Activated CD4-positive, alpha-beta T cell treated with anti-CD3 and anti-CD28 coated beads, Interleukin-10, Interleukin-2, amounts not matched to agents 100 ng/mL and 50 ng/mL, durations not matched to agents 16 hours and 8 hours (primary cell): ENCODE results near the gene FCGR2B.
"Not testable (repeated sequence)": the region's sequence is repeated elsewhere in the genome, so short reads cannot be mapped to it uniquely, and the experiment has no call there.

Experiments used
- DNase-seq: peaks from one replicate; pipeline ENCODE4 v3.0.0-alpha.2; 2020

FCGR2B gene

DNA sequence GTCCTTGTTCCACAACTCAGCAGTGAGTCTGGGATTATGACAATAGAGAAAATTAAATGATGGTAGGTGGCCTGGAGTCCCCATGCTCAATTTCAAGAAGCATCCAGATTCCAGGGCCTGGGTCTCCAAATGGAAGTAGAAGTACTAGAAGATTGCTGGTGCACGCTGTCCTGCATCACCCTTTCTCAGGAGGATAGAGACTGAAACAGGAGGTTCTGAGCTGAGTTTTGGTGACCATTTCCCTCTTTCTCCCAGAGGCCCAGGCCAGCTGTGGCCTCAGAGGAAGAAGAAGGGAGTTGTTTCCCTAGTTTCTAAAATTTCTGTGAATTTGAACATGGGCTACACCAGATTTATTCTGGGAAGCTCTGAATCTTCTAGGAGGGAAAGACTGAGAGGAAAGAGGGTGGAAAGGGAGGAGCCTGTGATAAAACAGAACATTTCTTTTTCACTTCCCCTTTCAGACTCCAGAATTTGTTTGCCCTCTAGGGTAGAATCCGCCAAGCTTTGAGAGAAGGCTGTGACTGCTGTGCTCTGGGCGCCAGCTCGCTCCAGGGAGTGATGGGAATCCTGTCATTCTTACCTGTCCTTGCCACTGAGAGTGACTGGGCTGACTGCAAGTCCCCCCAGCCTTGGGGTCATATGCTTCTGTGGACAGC, at the start of gene FCGR2B:
TSS of gene FCGR2B (plus strand) at position 460 of the 656 bp plus-strand sequence. CDS start at position 559, 99 bp downstream.
- DNase-seq: not testable (repeated sequence)

GRCh38 chr1:161616417-161616816, 46.5 kb upstream of the FCGR2B start:
- not testable (repeated sequence) for DNase-seq

GRCh38 chr1:161618517-161618916, 44.4 kb upstream of the FCGR2B start:
- not testable (repeated sequence) for DNase-seq

GRCh38 chr1:161620399-161620798, 42.5 kb upstream of the FCGR2B start:
- DNase-seq: not testable (repeated sequence)

DNA sequence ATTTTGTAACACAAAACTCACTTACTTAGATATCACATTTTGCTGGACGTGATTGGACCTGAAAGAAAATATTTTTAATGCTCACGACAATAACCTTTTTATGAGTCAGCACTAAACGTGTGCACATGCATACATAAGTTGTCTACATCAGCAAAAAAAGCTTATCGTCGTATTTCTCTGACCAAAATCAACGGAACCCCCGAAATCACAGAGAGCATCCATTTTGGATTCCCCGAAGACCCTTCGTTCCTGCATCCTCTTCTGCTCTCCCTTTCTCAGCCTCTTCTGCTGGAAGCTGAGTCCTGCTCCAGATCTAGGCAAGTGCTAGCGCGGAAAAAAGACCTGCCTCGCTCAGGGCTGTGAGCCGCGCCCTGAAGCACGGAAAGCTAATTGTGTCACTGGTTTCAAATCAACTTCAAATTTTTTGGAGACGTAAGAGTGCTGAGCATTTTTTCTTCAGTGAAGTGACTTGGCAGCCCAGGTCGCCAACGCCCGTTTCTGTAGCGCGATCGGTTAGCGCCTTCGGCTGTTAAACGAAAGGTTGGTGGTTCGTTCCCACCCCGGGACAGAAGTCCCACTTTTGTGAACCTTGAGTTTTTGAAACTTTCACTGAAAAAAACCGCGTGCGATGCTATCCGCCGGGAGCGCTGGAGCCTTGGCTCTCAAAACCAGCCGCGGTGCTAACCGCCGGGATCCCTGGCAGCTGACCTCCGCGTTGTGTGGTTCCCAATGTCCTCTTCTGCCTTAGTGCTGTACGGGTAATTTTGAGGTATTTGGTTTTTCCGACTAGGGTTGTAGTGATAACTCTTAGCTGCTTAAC, 41.6 kb upstream of the FCGR2B start:
- peak; percentile 90 for DNase-seq

DNA sequence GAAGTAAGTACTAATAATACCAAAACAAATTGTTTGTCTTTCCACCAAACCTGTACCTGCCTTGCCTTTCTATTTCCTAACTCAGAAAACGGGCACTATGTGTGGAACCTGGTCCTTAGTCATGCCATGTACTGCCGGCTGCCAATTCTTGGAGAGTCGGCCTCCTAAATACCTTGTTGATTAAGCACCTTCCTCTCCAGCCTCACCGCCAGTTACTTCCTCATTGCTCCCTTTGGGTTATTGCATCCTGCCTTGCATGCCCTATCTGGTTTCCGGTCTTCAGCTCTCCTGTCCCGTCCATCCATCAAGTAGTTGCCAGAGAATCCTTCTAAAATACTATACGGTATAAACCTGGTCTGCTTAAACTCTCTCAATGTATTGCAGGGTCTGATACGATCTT, 40.9 kb upstream of the FCGR2B start:
- DNase-seq: peak; percentile 22

DNA sequence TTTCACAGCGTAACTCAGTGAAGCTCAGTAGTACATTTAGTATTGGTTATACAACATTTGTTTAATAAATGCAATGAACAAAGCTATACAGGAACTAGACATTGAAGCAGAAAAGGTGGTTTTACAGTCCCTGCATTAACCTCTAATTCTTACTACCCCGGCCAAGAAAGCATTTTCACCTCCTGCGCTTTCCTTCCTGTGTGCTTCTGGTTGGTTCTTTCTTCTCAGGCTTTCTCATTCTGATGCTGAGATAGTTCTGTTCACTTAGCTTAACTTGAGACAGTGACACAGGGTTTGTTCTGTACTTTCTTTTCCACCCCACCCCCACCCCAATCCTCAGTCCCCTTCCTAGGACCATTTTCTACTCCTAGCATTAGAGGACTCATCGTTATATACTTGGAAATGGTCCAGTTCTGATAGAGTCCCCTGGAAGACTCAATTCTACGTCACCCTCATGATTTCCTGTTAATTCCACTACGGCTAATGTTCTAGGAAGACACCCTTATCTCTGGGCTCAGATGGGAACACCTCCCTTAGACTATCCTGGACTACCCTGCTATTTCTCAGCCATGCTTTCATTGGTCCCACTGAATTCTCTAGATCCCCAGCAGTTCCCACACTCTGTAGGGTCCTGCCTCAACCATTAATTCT, 39.4 kb upstream of the FCGR2B start:
- DNase-seq: peak; percentile 55

DNA sequence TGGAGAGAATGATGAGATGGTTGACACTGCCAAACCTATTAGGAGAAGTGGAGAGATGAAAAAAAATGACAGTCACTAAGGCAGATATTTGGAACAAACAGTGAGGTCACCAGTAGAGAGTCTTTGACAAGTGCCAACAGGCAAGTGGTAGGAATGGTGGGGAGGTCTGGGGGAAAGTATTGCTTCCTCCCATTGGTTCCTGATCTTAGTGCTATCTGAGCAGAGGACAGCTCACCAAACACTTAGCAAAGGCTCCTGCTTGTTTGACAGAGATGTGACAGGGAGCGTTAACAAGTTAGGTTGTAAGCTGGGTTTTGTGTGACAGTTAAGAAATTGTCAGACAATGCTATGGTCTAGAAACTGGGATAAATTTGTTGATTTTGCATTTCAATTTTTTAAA, 38.3 kb upstream of the FCGR2B start:
- DNase-seq: not testable (repeated sequence)

- DNase-seq: not testable (repeated sequence)
Observed at GRCh38 chr1:161626445-161627146, 36.3 kb upstream of the FCGR2B start.

- DNase-seq: not testable (repeated sequence)
Observed at GRCh38 chr1:161630128-161630742, 32.7 kb upstream of the FCGR2B start.

GRCh38 chr1:161631076-161631475, 31.9 kb upstream of the FCGR2B start, which contains the start of gene FCGR3B:
FCGR3B (minus strand) TSS chr1:161631176; CDS start chr1:161631094, 82 bp downstream.
- no peak for DNase-seq

GRCh38 chr1:161634993-161635392, 27.9 kb upstream of the FCGR2B start:
- DNase-seq: not testable (repeated sequence)

DNA sequence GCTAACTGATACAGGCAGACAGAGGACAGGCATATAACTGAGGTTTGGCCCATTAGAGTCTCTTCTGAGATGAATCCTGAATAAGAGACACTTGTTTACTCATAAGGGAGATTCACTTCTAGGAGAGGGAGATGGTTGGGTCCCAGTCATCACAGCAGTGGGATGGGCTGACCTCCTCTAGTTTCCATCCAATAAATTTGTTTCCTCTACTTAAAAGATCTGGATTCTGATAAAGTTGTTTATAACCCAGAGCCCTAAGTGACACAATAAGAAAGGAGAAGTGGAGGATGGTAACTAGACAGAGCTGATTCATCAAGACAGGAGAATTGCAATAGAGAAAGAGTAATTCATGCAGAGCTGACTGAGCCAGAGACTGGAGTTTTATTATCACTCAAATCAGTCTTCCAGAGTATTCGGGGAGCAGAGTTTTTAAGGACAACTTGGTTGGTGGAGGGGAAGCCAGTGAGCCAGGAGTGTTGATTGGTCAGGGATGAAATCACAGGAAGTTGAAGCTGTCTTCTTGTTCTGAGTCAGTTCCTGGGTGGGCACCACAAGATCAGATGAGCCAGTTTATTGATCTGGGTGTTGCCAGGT, 26.7 kb upstream of the FCGR2B start:
- DNase-seq: peak; percentile 62

GRCh38 chr1:161636976-161637375, 26.0 kb upstream of the FCGR2B start:
- not testable (repeated sequence) for DNase-seq

- DNase-seq: not testable (repeated sequence)
Observed at GRCh38 chr1:161638251-161638993, 24.5 kb upstream of the FCGR2B start.

GRCh38 chr1:161639203-161639602, 23.7 kb upstream of the FCGR2B start:
- not testable (repeated sequence) for DNase-seq

DNA sequence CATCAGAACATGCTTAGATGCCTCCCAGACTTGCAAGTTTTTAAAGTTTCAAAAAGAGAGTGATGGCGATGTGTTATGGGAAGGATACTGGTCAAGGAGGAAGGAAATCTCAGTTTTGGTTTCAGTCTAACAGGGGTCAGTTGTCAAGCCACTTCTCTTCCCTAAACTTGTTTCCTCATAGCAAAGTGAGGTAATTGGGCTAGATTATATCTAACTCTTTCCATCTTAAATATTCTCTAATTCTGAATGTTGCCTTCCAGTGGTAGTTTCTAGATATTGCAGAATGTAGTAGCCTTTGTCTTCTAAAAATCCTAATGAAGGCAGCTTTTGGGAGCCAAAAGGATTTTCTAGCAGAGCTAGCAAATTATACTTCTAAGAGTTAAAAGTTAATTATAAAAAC, 20.2 kb upstream of the FCGR2B start:
- DNase-seq: not testable (repeated sequence)

- DNase-seq: not testable (repeated sequence)
Observed at GRCh38 chr1:161643481-161644208, 19.3 kb upstream of the FCGR2B start.

- DNase-seq: not testable (repeated sequence)
Observed at GRCh38 chr1:161644855-161645254, 18.1 kb upstream of the FCGR2B start.
